RWPE1 (cell line): ENCODE results near the gene CNTNAP2.
"Not testable (repeated sequence)": the region's sequence is repeated elsewhere in the genome, so short reads cannot be mapped to it uniquely, and the experiment has no call there.

Source experiments
- CTCF ChIA-PET: fragments of 350-600 bp; sonication (Branson Sonifier 250); formaldehyde crosslinking; extraction: SDS; loops from one replicate; lab custom pipeline; 2021; lab: Yijun Ruan, JAX
- POLR2A ChIA-PET: fragments of 400-600 bp; formaldehyde crosslinking; extraction: SDS; loops from one replicate; lab custom pipeline; 2020; ENCODE audit warnings: antibody characterized with exemption; ENCODE audit not compliant: low non-redundant PET; lab: Yijun Ruan, JAX
- DNase-seq: peaks from one replicate; pipeline ENCODE4 v3.0.0; 2012; ENCODE audit warnings: low spot score
- H3K27ac ChIP-seq: fragments of 450-650 bp; 2 replicates; pipeline ENCODE4 v1.5.1; 2017
- CTCF ChIP-seq: fragments of 450-650 bp; conservative IDR thresholded peaks from 2 replicates; pipeline ENCODE4 v1.5.1; 2017; ENCODE audit warnings: low read depth, mild to moderate bottlenecking

The CNTNAP2 gene

GRCh38 chr7:146175716-146176115 is 59.1 kb downstream of the CNTNAP2 start:
- ChIA-PET CTCF (no interaction called here), POLR2A (no interaction called here)
- DNase-seq: no peak

GRCh38 chr7:146176860-146177259 is 60.3 kb downstream of the CNTNAP2 start:
- no peak for DNase-seq
- ChIA-PET POLR2A (no interaction called here), CTCF (no interaction called here)
- TF ChIP-seq CTCF: no peak
- no peak overlapping the region for H3K27ac ChIP-seq

More at GRCh38 chr7:146175716-146176115, 59.1 kb downstream of the CNTNAP2 start:
- H3K27ac ChIP-seq: no peak overlapping the region
- TF ChIP-seq CTCF: no peak

- POLR2A ChIA-PET: no interaction called here
- CTCF ChIA-PET: no interaction called here
- TF ChIP-seq CTCF: no peak
- H3K27ac ChIP-seq: no peak overlapping the region
- DNase-seq: no peak
Measured at GRCh38 chr7:146177301-146177700, 60.7 kb downstream of the CNTNAP2 start.

GRCh38 chr7:146185844-146186243 is 69.2 kb downstream of the CNTNAP2 start:
- ChIA-PET POLR2A (no interaction called here), CTCF (no interaction called here)
- H3K27ac ChIP-seq: no peak overlapping the region
- TF ChIP-seq CTCF: no peak
- DNase-seq: peak; percentile 0

- POLR2A ChIA-PET, H3K27ac ChIP-seq, DNase-seq, CTCF ChIA-PET: not testable (repeated sequence)
Measured at GRCh38 chr7:146191428-146191827, 74.8 kb downstream of the CNTNAP2 start.

- CTCF ChIA-PET: no interaction called here
- no peak overlapping the region for H3K27ac ChIP-seq
- no peak for TF ChIP-seq CTCF
- POLR2A ChIA-PET: no interaction called here
- no peak for DNase-seq
Measured at GRCh38 chr7:146201945-146202344, 85.3 kb downstream of the CNTNAP2 start.

GRCh38 chr7:146206270-146206669 is 89.7 kb downstream of the CNTNAP2 start:
- POLR2A ChIA-PET: no interaction called here

More at GRCh38 chr7:146206270-146206669, 89.7 kb downstream of the CNTNAP2 start:
- H3K27ac ChIP-seq: no peak overlapping the region
- no peak for DNase-seq
- CTCF ChIA-PET: no interaction called here
- no peak for TF ChIP-seq CTCF
